GM21390 (cell line): ENCODE measurements around the gene GIT2.
A peak's percentile ranks its signal among the peaks of the same experiment; 100 is the strongest.
"Not testable (repeated sequence)": the region's sequence is repeated elsewhere in the genome, so short reads cannot be mapped to it uniquely, and the experiment has no call there.

Experiments used
- ATAC-seq: cut with Tn5 transposase; IDR thresholded peaks from one replicate; pipeline ENCODE4 v1.9.1; 2021; ENCODE audit not compliant: unreplicated experiment

GIT2 gene

GRCh38 chr12:109896188-109896587 is 100.0 kb downstream of the GIT2 start:
- no peak for ATAC-seq

- no peak for ATAC-seq
These were observed 101.2 kb downstream of the GIT2 start for GRCh38 chr12:109894939-109895338.

- no peak for ATAC-seq
These were observed 102.7 kb downstream of the GIT2 start for GRCh38 chr12:109893261-109893995.

- peak; percentile 70 for ATAC-seq
These were observed 103.4 kb downstream of the GIT2 start for GRCh38 chr12:109892748-109893147.

GRCh38 chr12:109892165-109892715 is 103.9 kb downstream of the GIT2 start:
- no peak for ATAC-seq

- not testable (repeated sequence) for ATAC-seq
These were observed 104.4 kb downstream of the GIT2 start for GRCh38 chr12:109891731-109892130.

GRCh38 chr12:109890620-109891170 is 105.5 kb downstream of the GIT2 start:
- no peak for ATAC-seq

GRCh38 chr12:109888179-109889020 is 107.8 kb downstream of the GIT2 start:
- ATAC-seq = no peak

GRCh38 chr12:109885616-109886015 is 110.6 kb downstream of the GIT2 start:
- ATAC-seq = no peak

- ATAC-seq = no peak
These were observed 112.7 kb downstream of the GIT2 start for GRCh38 chr12:109883461-109883860.

GRCh38 chr12:109881752-109882151 is 114.4 kb downstream of the GIT2 start:
- ATAC-seq = no peak

GRCh38 chr12:109880938-109881337 is 115.2 kb downstream of the GIT2 start:
- no peak for ATAC-seq

- peak; percentile 89 for ATAC-seq
These were observed 115.9 kb downstream of the GIT2 start, which contains the start of gene GLTP for GRCh38 chr12:109880043-109880931. Gene GLTP, minus strand, starts transcription at chr12:109880541. Its CDS starts 167 bp downstream, at chr12:109880374.
